ENCODE results near the gene RAB20. TPM values are rescaled to one million over a fixed set of nuclear protein-coding genes. Genes with fewer than 3 reads are reported as not detected.
A peak's percentile ranks its signal among the peaks of the same experiment; 100 is the strongest.

Gene RAB20
- total and polyA plus RNA-seq, 2 of the 8 experiments (the other 6 are each of a cell fraction or from before 2014, with no cell fraction given): 14.8 to 27.9 TPM

DNA sequence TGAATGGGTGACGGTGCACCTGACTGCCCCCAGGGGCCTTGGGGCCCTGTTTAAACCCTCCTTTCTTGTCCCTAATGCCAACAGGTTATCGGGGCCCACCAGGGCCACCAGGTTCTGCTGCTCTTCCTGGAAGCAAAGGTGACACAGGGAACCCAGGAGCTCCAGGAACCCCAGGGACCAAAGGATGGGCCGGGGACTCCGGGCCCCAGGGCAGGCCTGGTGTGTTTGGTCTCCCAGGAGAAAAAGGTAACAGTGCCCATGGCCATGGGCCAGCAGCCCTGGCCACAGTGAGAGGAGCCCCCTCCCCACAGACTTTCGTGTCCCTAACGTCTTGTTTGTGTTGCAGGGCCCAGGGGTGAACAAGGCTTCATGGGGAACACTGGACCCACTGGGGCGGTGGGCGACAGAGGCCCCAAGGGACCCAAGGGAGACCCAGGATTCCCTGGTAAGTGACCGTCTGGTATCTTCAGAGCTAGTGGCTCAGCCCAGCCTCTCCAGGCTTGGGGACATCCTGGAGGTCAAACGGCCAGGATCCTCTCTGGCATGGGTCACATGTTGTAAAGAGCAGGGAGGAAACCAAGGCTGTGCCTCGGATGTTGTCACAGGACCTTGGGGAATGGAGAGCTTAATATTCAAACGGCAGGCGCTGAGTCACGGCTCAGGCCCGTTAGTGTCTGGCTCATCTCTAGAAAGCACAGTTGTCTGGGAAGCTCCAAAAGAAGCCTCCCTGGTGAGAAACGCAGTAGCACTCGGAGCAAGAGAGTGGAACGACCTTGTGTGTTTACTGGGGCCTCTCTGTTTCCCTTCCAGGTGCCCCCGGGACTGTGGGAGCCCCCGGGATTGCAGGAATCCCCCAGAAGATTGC lies 58.3 kb downstream of the RAB20 start:
- Histone ChIP-seq H3K36me3 (ENCODE audit: control insufficient read depth in 2 of 4, insufficient read depth in 4 of 4, low read length in 3 of 4) (peaks cover 5 to 50% (median 28%) of the 10 kb centered on the region in 4 experiments; a peak in 7 of 8 replicates), H3K4me2 (ENCODE audit: insufficient read depth in 1 of 2, low read depth in 2 of 2, low read length in 2 of 2) (no peak overlapping the region), H3K27me3 (replicated peaks in 1 of 4; ENCODE audit: control insufficient read depth in 3 of 4, extremely low read depth in 1 of 4, insufficient read depth in 3 of 4, low read length in 3 of 4) (no peaks in the 10 kb centered on the region; a peak in 1 of 7 replicates), H3K27ac (ENCODE audit: low read depth, low read length) (peak overlapping the region; percentile 44; the same call in 1 of the 2 replicates), H3K79me1 (ENCODE audit: low read depth, low read length) (no peaks in the 10 kb centered on the region; the same call in 1 of the 2 replicates), H4K20me1 (replicated peaks in 1 of 2; ENCODE audit: control insufficient read depth in 1 of 2, insufficient read depth in 2 of 2, low read length in 2 of 2) (no peaks in the 10 kb centered on the region), H2AFZ (ENCODE audit: low read length) (no peak overlapping the region), H2BK15ac (ENCODE audit: low read length) (no peak overlapping the region), H2BK12ac (ENCODE audit: low read depth, low read length) (no peak overlapping the region), H3K9ac (replicated peaks in 1 of 4; ENCODE audit: extremely low read depth in 1 of 4, low read depth in 3 of 4, low read length in 3 of 4) (no peak overlapping the region), H4K8ac (ENCODE audit: extremely low read depth, insufficient read depth, low read length) (peak overlapping the region; percentile 51; the same call in 1 of the 2 replicates), H3K4me3 (ENCODE audit: extremely low read depth in 1 of 4, insufficient read depth in 2 of 4, low read depth in 3 of 4, low read length in 4 of 4) (no peak overlapping the region), H3K79me2 (ENCODE audit: control insufficient read depth in 1 of 2, insufficient read depth in 2 of 2, low read length in 2 of 2) (no peaks in the 10 kb centered on the region), H3K23ac (ENCODE audit: insufficient read length) (no peak overlapping the region), H3K9me3 (ENCODE audit: insufficient read depth in 2 of 2, low read depth in 1 of 2, low read length in 1 of 2) (no peaks in the 10 kb centered on the region), H4K91ac (replicated peaks; ENCODE audit: insufficient read length, low read length) (no peak overlapping the region), H3K23me2 (ENCODE audit: low read depth, low read length) (no peaks in the 10 kb centered on the region), H4K5ac (ENCODE audit: insufficient read length, low read depth, low read length) (no peak overlapping the region), H2BK5ac (ENCODE audit: low read depth, low read length) (0 out of 2 replicates have a peak overlapping the region, but pooled peaks have one; percentile 24), H3K4me1 (replicated peaks in 1 of 4; ENCODE audit: control insufficient read depth in 3 of 4, insufficient read depth in 4 of 4, low read length in 3 of 4) (no peaks in the 10 kb centered on the region), H3K18ac (ENCODE audit: extremely low read depth, low read length) (no peak overlapping the region), H2AK5ac (ENCODE audit: low read depth, low read length) (no peak overlapping the region), H3K56ac (replicated peaks; ENCODE audit: insufficient read length, low read depth, low read length) (no peak overlapping the region), H3K4ac (replicated peaks; ENCODE audit: insufficient read length, low read depth, low read length) (no peak overlapping the region), H3K14ac (ENCODE audit: insufficient read length) (no peak overlapping the region), H2BK20ac (ENCODE audit: low read length) (no peak overlapping the region), H2BK120ac (replicated peaks; ENCODE audit: low read depth, low read length) (no peak overlapping the region)
- 93% methylated on average over 19 of the region's 20 CpGs; no CpG with 5 or more reads in 1 of the 2 experiments for WGBS, 2 experiments (ENCODE audit: extremely low coverage in 1 of 2, insufficient coverage in 1 of 2, insufficient read length in 1 of 2, insufficient replicate concordance in 2 of 2, low coverage in 1 of 2, low lambda C conversion rate in 2 of 2, missing lambda C conversion rate in 1 of 2)
- FAIRE-seq: no peak
- DNase-seq (ENCODE audit: low read depth in 1 of 2, low spot score in 2 of 2): no peak
- TF ChIP-seq TBP (IDR thresholded peaks at IDR 0.05; ENCODE audit: low read depth, low read length): no peak
- TF ChIP-seq BCL11A (IDR thresholded peaks at IDR 0.05; ENCODE audit: low read depth in 2 of 2, low read length in 2 of 2): no peak
- TF ChIP-seq SP2 (IDR thresholded peaks at IDR 0.05; ENCODE audit: low read length): no peak
- no peak for TF ChIP-seq CHD1 (IDR thresholded peaks at IDR 0.05; ENCODE audit: low read depth, low read length)
- no peak for TF ChIP-seq KDM4A (IDR thresholded peaks at IDR 0.05; ENCODE audit: low read depth, low read length, severe bottlenecking)
- CTCF ChIA-PET (ENCODE audit: partially characterized antibody): interaction anchor here (0.7 to 1.9 kb wide), 5 partner anchors 7 to 284 kb away, joined by 3 to 5 read pairs (median 3); no protein-coding TSS in a partner anchor
- POLR2A ChIA-PET (ENCODE audit: partially characterized antibody): interaction anchor here (0.6 to 1.0 kb wide), 2 partner anchors 17 to 100 kb away, joined by 4 to 5 read pairs; no protein-coding TSS in a partner anchor
